Measurements from ENCODE around the gene ATXN7L1. TPM values are rescaled to one million over a fixed set of nuclear protein-coding genes. Genes with fewer than 3 reads are reported as not detected.

The ATXN7L1 gene
- total RNA-seq, 1 donor from 2014 or later = 12.9 TPM

- no peak for TF ChIP-seq CTCF (IDR thresholded peaks at IDR 0.05)
- DNase-seq (no peak), ATAC-seq (no peak)
- H3K9me3 ChIP-seq = no peaks in the 10 kb centered on the region
- peaks cover 12% of the 10 kb centered on the region for H3K4me1 ChIP-seq
- H3K27ac ChIP-seq = no peak overlapping the region
- H3K27me3 ChIP-seq = no peaks in the 10 kb centered on the region
- H3K36me3 ChIP-seq = no peaks in the 10 kb centered on the region
- intact Hi-C loops (cut with DNase I) = no loop called here
- no peak overlapping the region for H3K4me3 ChIP-seq
Observed at GRCh38 chr7:105841866-105842265, 34.5 kb downstream of the ATXN7L1 start.

- intact Hi-C loops (cut with DNase I) = no loop called here
- no peak overlapping the region for H3K27ac ChIP-seq
- H3K36me3 ChIP-seq = no peaks in the 10 kb centered on the region
- no peak overlapping the region for H3K4me3 ChIP-seq
- no peak for TF ChIP-seq CTCF (IDR thresholded peaks at IDR 0.05)
- no peak for ATAC-seq
- peaks cover 12% of the 10 kb centered on the region for H3K4me1 ChIP-seq
- H3K9me3 ChIP-seq = no peaks in the 10 kb centered on the region
- H3K27me3 ChIP-seq = no peaks in the 10 kb centered on the region
- no peak for DNase-seq
Observed at GRCh38 chr7:105840981-105841749, 35.2 kb downstream of the ATXN7L1 start.

- Histone ChIP-seq H3K9me3 (no peaks in the 10 kb centered on the region), H3K4me1 (peaks cover 12% of the 10 kb centered on the region), H3K4me3 (no peak overlapping the region), H3K27me3 (no peaks in the 10 kb centered on the region), H3K27ac (no peak overlapping the region), H3K36me3 (no peaks in the 10 kb centered on the region)
- ATAC-seq = no peak
- intact Hi-C loops (cut with DNase I) = no loop called here
- no peak for DNase-seq
- TF ChIP-seq CTCF (IDR thresholded peaks at IDR 0.05) = no peak
Observed at GRCh38 chr7:105839266-105839665, 37.1 kb downstream of the ATXN7L1 start.

- DNase-seq (peak; percentile 75), ATAC-seq (peak; percentile 18)
- Histone ChIP-seq H3K27me3 (no peaks in the 10 kb centered on the region), H3K4me1 (peaks cover 12% of the 10 kb centered on the region), H3K36me3 (no peaks in the 10 kb centered on the region), H3K4me3 (no peak overlapping the region), H3K27ac (no peak overlapping the region), H3K9me3 (no peaks in the 10 kb centered on the region)
- no peak for TF ChIP-seq CTCF (IDR thresholded peaks at IDR 0.05)
- intact Hi-C loops (cut with DNase I) = no loop called here
Observed at GRCh38 chr7:105838627-105839231, 37.7 kb downstream of the ATXN7L1 start.

GRCh38 chr7:105837765-105838626, 38.4 kb downstream of the ATXN7L1 start:
- intact Hi-C loops (cut with DNase I) = no loop called here
- H3K9me3 ChIP-seq = no peaks in the 10 kb centered on the region
- peaks cover 12% of the 10 kb centered on the region for H3K4me1 ChIP-seq
- H3K27ac ChIP-seq = no peak overlapping the region
- DNase-seq (peak; percentile 79), ATAC-seq (peak; percentile 72)
- TF ChIP-seq CTCF (IDR thresholded peaks at IDR 0.05) = no peak
- no peak overlapping the region for H3K4me3 ChIP-seq
- no peaks in the 10 kb centered on the region for H3K27me3 ChIP-seq
- no peaks in the 10 kb centered on the region for H3K36me3 ChIP-seq

Measured in upper lobe of right lung (tissue), 1 donor.